ENCODE results near the gene ZNF678.

ZNF678 gene

GRCh38 chr1:227563324-227564201, at the start of gene ZNF678:
ZNF678 (plus strand) TSS chr1:227563556; CDS start chr1:227650992, 87,436 bp downstream.
- ChIA-PET CTCF (interaction anchor here (0.9 to 3.2 kb wide), 7 partner anchors 18 to 937 kb away, joined by 3 to 20 read pairs (median 4); no protein-coding TSS in a partner anchor), POLR2A (interaction anchor here (0.9 to 1.0 kb wide), 2 partner anchors 21 to 171 kb away, joined by 3 read pairs; partner anchors contain the start of genes JMJD4 and SNAP47)
- peak; percentile 60 for DNase-seq (ENCODE audit: low read depth, low spot score)
- TF ChIP-seq CTCF (IDR thresholded peaks at IDR 0.05; ENCODE audit: insufficient read depth, low read length, missing control alignments): no peak
- peak within 1 kb of the TSS; percentile 79 for H3K4me3 ChIP-seq (ENCODE audit: low read depth, low read length)

GRCh38 chr1:227518876-227519275, 44.5 kb upstream of the ZNF678 start:
- H3K4me3 ChIP-seq (ENCODE audit: low read depth, low read length): no peak overlapping the region
- no peak for DNase-seq (ENCODE audit: low read depth, low spot score)
- POLR2A ChIA-PET: no interaction called here
- CTCF ChIA-PET: interaction anchor here (1.2 kb wide), 1 partner anchor 24 kb away, joined by 6 read pairs; no protein-coding TSS in a partner anchor
- no peak for TF ChIP-seq CTCF (IDR thresholded peaks at IDR 0.05; ENCODE audit: insufficient read depth, low read length, missing control alignments)

GRCh38 chr1:227521782-227522181, 41.6 kb upstream of the ZNF678 start:
- CTCF ChIA-PET: interaction anchor here (1.5 kb wide), 1 partner anchor 21 kb away, joined by 4 read pairs; no protein-coding TSS in a partner anchor
- no peak for TF ChIP-seq CTCF (IDR thresholded peaks at IDR 0.05; ENCODE audit: insufficient read depth, low read length, missing control alignments)
- POLR2A ChIA-PET: no interaction called here
- H3K4me3 ChIP-seq (ENCODE audit: low read depth, low read length): no peak overlapping the region
- no peak for DNase-seq (ENCODE audit: low read depth, low spot score)

- ChIA-PET POLR2A (no interaction called here), CTCF (no interaction called here)
- no peak overlapping the region for H3K4me3 ChIP-seq (ENCODE audit: low read depth, low read length)
- DNase-seq (ENCODE audit: low read depth, low spot score): no peak
- no peak for TF ChIP-seq CTCF (IDR thresholded peaks at IDR 0.05; ENCODE audit: insufficient read depth, low read length, missing control alignments)
Observed at GRCh38 chr1:227526524-227526923, 36.8 kb upstream of the ZNF678 start.

GRCh38 chr1:227532019-227532619, 31.2 kb upstream of the ZNF678 start:
- no peak for DNase-seq (ENCODE audit: low read depth, low spot score)
- no peak for TF ChIP-seq CTCF (IDR thresholded peaks at IDR 0.05; ENCODE audit: insufficient read depth, low read length, missing control alignments)
- no peak overlapping the region for H3K4me3 ChIP-seq (ENCODE audit: low read depth, low read length)
- ChIA-PET POLR2A (no interaction called here), CTCF (interaction anchor here (0.8 to 1.7 kb wide), 3 partner anchors 11 to 13 kb away, joined by 3 to 7 read pairs (median 4); no protein-coding TSS in a partner anchor)
